Germinal center (tissue), 1 donor: Measurements from ENCODE around the gene EIPR1.
"Not testable (repeated sequence)": the region's sequence is repeated elsewhere in the genome, so short reads cannot be mapped to it uniquely, and the experiment has no call there.

ENCODE experiments used
- DNase-seq: peaks from one replicate; pipeline ENCODE4 v3.0.0; 2012; ENCODE audit warnings: mixed read lengths, low spot score

Gene EIPR1

DNA sequence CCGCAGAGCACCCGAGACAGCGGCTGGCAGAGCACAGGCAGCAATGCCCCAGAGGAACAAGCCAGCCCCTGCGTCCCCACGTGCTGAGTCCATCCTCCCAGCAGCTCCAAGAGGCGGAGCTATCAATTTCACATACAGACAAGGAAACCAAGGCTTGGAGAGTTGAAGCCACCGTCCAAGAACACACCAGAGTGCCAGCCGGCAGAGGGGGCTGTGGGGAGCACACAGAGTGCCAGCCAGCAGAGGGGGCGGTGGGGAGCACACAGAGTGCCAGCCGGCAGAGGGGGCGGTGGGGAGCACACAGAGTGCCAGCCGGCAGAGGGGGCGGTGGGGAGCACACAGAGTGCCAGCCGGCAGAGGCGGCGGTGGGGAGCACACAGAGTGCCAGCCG, 91.0 kb downstream of the EIPR1 start:
- DNase-seq: not testable (repeated sequence)

DNA sequence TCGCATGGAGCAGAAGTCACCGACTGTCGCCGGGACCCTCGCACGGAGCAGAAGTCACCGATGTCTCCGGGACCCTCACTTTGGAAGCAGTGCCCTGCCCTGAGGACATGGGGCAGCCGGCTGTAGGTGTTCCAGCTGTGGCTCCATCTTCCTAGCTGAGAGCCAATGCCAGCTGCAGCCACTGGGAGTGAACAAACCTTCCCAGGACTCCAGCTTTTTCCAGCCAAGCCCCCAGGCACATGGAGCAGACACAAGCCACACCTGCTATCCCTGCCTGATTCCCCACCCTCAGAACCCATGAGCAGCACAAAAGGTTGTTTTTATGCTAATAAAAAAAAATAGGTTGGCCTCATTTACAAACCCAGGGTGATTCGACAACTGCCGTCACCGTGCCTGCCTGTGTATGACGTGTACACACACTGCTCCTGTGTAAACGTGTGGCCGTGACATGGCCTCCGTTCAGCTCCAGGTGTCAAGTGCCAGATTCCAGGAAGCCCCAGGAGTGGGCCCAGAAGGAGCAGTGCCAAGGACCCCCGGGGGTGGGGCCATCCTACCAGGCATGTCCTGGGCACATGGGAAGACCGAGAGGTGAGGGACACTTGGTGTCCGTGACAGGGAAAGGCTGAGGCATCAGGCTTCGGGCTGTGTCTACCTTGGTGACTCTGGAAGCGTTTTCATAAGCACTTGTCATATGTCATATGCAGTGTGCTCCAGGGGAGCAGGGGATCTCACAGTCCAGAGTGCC, 91.5 kb downstream of the EIPR1 start:
- no peak for DNase-seq

DNA sequence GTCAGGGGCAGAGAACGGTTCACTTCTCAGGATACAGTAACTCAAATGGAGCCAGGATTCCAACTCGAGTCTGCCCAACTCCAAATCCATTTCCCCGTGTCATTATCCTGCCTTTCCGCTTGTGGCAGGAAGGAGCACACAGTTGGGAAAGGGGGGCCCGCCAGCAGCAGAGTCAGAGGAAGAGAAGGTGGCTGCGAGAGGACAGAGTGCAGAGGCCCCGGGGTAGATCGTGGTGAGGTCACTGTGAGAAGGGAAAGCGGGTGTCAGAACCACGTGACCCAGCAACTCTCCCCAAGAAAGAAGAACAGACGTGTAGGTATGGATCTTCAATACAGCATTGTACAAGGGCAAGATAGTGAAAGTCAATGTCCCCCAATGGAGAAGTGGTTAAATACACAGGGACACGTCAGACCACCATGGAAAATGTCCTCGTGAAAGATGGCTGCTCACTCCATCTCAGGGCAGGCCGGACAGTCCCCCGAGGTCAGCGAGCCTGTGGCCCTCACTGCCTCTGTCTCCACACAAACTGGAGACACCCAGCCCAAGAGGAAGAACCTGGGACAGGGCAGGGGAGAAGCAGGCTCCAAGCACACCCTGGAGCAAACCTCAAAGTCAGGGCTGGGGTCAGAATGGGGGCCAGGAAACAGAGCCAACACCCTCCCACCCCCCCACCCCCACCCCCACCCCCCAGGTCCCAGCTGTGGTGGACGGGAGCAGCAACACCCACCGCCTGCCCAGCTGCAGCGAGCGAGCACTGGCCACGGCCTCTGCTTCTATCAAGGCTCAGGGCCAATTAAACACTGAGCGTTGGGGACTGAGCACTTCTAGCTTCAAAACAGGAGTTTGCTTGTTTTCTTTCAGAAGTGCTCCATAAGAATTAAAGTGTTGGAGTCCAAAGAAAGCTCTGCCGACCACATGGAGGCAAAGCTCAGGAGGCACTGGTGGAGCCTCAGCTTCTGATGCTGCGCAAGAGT, 92.7 kb downstream of the EIPR1 start:
- no peak for DNase-seq

DNA sequence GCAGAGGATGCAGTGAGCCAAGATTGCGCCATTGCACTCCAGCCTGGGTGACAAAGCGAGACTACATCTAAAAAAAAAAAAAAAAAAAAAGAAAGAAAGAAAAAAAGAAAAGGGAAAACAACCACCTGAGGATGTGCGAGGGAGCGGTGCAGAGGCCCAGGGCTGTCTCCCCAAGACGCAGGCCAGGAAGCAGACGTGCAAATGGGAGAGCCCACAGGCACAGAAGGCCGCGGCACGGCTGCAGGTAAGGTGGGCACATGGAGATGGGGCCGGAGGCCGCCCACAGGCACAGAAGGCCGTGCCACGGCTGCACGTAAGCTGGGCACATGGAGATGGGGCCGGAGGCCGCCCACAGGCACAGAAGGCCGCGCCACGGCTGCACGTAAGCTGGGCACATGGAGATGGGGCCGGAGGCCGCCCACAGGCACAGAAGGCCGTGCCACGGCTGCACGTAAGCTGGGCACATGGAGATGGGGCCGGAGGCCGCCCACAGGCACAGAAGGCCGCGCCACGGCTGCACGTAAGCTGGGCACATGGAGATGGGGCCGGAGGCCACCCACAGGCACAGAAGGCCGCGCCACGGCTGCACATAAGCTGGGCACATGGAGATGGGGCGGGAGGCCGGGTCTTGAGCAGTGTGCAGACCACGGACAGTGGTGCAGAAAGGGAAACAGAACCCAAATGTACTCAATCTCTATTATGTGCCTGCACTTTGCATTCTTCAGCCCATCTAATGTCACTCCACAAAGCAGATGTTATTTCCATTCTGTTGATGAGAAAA, 93.6 kb downstream of the EIPR1 start:
- DNase-seq: not testable (repeated sequence)

DNA sequence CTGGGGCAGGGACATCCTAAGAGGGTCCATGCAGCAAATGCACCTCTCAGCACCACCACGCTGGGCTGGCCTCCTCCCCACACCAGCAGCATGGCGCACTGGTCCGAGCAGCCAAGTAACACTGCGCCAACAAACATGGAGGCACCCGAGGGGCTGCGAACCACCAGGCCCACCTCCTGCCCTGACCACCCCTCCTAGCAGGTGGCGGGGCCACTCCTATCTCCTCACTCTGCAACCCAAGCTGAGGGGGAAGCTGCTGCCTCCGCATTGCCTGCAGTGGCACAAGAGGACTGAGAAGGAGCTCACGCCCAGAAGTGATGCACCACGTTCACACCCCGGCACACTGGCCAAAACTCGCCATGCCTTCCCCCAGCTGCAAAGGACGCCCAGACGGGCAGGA, 94.4 kb downstream of the EIPR1 start:
- DNase-seq: no peak

DNA sequence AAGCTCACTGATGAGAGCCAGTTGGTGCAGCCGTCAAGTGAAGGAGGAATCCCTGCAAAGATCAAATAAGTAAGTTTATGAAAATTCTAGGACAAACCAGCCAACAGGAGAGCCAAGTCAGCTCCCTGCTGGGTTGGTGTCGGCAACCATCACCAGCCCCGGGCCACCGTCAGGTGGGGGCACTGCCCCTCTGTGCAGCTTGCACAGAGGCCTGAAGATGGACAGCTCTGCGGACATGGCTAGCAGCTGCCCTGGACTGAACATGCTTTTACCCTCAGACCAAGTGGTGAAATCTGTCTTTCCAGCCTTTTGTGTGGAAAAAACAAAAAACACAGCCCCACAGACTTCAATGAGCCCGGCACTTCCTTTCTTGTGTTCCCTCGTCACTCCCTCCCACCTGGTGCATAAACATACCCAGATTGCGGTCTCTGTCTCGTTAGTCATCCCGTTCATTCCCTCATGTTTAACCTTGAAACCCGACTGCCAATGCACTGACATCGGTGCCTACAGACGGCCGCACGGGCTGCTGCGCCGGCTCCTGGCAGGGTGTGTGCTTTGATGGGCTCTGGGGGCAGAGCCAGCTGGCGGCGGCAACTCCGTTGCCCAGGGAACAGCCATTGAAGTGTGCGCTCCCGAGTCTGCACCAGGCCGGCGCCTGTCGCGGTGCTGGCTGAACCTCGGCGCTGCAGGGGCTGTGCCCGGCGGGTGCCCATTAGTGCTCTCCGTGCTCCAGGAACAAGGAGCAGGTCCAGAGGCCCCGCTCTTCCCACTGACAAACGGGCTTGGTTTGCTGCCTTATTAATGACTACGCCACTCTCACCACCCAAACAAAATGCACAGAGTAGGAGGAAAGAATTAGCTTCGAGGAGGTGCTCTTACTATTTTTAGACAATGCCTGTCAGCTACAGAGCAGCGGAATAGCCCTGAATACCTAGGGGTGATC, 95.3 kb downstream of the EIPR1 start:
- no peak for DNase-seq

DNA sequence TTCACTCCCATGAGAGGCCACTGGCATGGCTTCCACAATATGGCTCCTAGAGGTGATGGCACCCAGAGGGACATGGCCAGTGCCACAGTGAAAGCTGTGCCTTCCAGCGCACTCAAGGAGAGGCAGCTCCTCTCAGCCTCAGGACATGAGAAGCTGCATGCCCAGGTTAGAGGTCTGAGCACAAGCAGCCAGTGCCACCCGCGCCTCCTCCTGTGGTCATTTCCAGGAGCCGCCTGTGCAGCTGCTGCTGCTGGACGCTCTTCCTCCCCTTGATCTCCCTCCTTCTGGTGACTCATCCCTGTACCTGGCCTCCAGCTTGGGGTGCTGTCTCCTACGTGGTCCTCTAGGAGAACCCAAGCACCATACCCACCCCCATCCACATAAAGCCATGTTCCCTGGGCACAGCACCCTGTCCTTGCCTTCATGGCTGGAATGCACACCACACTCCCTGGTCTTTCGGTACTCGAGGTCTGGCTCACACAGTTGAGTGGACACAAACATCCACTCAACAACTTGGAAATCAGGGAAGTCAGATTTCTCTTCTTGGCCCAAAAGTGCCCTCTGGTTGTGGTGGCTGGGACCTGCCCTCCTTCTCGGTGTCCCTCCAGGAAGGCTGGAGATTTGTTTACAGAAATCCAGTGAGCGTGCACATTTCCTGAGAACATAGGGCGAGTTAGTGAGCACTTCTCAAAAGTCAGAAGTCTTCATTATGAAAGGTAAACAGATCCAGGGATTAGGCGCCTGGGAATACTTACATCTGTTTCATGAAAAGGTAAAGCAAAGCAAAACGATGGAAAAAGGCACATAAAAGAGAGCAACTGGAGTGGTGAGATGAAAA, 96.7 kb downstream of the EIPR1 start:
- DNase-seq: no peak

DNA sequence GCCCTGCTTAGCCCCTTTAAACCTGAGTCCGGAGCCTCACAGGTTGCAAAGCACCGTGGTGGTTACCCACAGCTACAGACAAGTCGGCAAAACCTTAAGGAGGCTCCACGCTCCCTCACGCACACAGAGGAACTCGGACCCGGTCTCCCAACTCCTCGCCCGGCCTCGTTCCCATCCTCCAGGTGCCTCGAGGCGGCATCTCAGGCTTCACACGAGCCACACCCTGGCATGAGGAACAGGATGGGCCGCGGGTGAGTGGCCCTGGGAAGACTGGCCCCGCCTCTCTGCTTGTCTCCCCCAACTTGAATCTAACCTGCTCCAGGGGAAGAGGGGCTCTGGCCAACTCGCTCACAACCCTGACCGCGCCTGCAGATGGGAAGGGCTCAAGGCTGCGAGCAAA, 97.4 kb downstream of the EIPR1 start:
- no peak for DNase-seq

DNA sequence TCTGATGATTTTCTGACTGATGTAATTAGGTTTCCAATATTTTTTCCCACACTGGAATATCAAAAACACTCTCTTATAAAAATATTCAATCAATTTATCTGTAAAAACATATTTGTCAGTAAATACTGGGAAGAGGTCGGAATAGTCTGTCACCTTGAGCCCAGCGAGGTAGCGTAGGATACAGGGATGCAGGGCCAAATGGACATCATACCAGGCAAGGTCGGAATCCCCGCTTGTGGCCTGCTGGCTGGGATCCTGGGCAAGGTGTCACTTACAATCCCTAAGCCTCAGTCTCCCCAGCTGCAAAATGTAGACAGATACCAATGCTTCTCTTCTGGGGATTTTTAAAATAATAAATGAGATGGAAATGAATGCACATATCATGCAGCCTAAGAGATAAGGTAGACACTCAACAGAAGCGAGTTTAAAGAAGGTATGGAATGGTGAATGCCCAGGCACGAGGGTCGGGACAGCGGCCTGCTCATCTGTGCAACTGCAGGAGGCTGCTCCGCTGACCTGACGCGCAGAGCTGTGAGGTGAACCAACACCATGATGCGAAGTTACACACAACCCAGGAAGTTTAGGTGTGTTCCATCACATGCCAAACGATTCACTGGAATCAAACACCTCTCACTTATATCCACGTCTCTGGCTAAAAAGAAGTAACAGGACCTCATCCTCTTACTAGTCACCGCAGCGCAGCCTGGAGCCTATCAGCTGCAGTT, 98.2 kb downstream of the EIPR1 start:
- DNase-seq: no peak

DNA sequence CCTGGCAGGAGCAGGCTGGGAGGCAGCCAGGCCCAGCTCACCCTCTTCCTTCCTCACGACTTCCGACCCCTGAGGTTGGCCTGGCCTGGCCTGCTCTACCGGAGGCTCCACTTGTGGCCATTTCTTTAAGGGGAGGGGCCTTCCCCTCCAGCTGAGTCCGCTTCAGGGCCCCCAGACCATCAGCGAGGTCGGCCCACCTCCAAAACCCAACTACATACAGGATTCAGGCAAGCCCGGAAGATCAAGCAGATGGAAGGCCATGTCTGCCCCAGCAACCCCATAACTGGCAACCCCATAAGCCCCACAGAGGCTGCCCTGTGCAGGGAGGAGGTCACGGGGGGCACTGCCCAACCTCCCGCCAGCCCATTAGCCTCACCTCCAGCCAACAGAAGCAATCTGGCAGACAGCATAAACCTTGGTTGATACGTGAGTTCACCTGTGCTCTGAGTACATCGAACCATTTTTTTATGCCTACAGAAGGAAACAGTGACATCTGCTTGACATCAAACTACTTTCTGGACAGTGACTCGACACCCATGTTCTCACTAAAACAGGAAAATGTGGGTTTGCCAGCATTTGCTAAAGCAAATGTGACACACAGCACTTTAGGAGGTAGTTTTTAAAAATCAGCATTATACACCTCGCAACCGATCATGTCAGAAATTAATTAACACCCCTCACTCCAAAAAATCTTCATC, 98.9 kb downstream of the EIPR1 start:
- DNase-seq: no peak

DNA sequence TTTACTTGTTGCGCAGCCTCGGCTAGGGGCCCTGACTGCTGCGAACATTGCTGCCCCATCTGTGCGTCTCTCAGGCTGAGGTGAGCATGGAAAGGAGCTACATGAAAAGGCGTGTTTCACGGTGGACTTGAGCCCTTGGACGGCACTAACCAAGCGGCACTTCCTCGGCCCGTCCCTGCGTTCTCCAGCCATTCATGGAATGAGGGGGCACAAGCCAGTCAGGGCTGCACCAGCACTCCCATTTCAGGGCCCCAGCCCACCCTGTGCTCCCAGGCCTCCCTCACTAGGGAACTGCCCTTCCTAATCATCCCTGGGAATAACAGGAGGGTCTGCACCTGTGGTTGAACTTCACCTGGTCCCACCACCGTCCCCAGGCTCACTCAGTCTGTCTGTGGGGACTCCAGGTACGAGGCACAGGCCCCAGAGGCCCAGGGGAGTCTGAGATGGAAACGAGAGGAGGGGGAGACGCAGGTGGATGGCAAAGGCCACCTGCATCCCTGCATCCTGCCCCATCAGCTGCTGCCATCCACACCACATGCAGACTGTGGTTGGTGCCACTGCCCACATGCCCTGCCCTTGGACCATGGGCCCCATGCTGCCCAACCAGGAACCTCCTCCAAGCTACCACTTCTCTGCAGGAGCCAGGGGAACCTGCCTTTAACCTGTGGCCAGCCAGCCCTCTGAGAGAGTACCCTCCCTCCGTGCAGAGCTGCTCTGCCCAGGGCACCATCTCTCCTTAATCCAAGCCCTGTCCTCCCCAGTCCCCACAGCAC, 99.7 kb downstream of the EIPR1 start:
- DNase-seq: no peak

DNA sequence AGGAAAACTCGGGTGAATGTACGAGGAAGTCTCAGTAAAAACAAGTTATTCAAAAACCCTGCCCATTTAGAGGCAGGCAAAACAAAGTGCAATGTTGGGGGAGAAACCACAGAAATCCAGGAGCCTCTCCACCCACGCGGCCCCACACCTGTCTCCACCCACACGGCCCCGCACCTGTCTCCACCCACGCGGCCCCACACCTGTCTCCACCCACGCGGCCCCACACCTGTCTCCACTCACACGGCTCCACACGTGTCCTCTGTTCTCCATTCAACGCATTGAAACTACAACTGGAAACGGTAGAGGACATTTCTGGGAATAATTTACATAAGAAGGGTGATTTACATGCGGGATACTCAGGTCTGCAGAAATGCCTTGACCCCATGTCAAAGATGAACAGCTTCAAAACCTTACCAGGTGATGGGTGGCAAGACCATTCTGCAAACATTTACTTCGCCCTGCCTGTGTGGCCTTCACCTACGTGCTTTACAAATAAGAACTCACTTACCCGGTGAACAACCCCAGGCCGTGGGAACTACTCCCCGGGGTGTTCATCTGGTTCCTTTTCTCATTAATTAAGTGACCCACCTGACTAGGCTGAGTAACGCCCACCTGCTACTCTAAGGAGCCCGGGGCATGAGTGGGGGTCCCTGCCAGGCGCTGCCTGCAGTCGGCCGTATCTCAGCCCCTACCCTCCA, 100.4 kb downstream of the EIPR1 start:
- no peak for DNase-seq

DNA sequence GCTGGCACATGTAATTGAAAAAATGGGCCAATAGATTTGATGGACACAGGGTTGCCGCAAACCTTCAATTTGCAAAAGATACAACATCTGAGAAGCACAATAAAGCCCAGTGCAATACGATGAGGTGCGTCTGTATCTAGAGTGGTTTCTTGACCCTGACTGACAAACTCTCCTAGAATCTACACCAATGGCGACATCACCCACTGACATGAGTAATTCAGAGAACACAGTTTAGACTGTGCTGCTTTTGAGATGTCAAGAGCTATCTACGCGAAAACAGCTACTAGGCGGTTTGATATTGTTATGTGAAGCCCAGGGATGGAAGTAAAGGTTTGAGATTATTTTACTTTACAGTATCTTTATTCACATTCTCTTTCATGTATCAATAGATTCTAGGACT, 104.9 kb downstream of the EIPR1 start:
- no peak for DNase-seq

DNA sequence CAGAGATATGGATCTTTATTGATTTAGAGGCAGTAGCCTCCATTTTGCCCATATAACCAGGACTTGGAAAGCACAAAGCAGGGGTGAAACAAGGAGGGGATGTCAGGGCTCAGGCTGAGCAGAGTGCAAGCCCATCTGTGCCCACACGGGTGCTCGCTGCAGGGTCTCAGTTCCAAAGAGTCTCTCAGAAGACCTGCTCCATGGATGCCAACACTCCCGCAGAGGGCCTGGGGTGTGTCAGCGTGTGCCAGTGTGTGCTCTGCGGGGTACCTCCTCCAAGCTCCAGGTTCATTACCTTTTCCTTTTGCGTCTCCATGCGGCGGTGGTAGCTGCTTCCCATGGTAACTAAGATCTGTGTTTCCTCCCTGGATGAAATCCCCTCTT, 107.5 kb downstream of the EIPR1 start:
- DNase-seq: no peak

DNA sequence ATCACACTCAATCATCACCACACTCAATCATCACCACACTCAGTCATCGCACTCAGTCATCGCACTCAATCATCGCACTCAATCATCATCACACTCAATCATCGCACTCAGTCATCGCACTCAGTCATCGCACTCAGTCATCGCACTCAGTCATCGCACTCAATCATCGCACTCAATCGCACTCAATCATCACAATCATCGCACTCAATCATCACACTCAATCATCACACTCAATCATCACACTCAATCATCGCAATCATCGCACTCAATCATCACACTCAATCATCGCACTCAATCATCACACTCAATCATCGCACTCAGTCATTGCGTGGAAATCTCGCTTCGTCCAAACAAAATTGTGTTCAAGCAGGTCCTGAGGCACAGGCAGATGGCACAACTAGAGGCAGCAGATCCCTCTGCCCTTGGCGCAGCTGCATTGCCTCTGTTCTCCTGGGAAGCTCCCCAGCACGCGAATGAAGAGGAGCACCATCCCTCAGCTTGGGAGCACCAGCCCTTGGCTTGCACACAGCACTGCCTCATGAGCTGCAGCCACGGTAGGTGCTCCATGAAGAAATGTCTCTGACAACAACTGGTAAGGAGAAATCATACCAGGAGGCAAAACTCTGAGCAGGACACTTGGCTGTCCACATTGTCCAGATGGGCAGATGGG, 108.1 kb downstream of the EIPR1 start:
- DNase-seq: no peak

DNA sequence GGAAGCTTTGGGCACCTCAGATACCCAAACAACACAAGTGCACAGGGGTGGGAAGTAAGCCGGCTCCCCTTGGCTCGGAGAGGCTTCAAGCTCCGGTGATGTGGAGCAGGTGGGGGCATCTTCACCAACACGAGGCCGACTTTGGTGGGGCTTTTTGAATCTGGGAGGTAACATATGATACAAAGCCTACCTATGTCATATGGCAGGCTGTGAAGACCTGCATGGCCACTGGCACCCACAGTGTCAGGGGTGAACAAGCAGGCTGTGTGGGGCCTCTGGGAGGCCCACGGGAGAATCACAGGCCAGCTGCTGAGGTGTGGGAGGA, 109.0 kb downstream of the EIPR1 start:
- DNase-seq: no peak
